Activated B cell treated with CpG ODN at 0.5 μM for 24 hours (primary cell): ENCODE results near the gene POLR2I. TPM values are rescaled to one million over a fixed set of nuclear protein-coding genes. Genes with fewer than 3 reads are reported as not detected.

Experiments
- ATAC-seq: fragments of 200-7000 bp; cut with Tn5 transposase; one replicate; pipeline ENCODE4 v1.10.0; 2021; ENCODE audit warnings: low read depth, mild to moderate bottlenecking, moderate library complexity
- CTCF ChIA-PET: fragments of 350-600 bp; sonication (Branson Sonifier 250); formaldehyde crosslinking; loops from one replicate; lab custom pipeline; 2021; ENCODE audit warnings: antibody characterized with exemption; lab: Charles Lee
- POLR2A ChIA-PET: fragments of 350-600 bp; sonication (Branson Sonifier 250); formaldehyde crosslinking; loops from one replicate; lab custom pipeline; 2021; ENCODE audit warnings: antibody characterized with exemption; lab: Charles Lee
- DNase-seq: peaks from one replicate; pipeline ENCODE4 v3.0.0; 2022
- H3K27ac Mint-ChIP-seq: one replicate; pipeline ENCODE4 v1.8.0; 2020; ENCODE audit warnings: mixed read lengths
- H3K27me3 Mint-ChIP-seq: one replicate; pipeline ENCODE4 v1.8.0; 2021; ENCODE audit warnings: mixed read lengths
- H3K36me3 Mint-ChIP-seq: one replicate; pipeline ENCODE4 v1.8.0; 2021; ENCODE audit warnings: low read depth, mixed read lengths
- H3K4me1 Mint-ChIP-seq: one replicate; pipeline ENCODE4 v1.8.0; 2021; ENCODE audit warnings: mixed read lengths
- H3K4me3 Mint-ChIP-seq: one replicate; pipeline ENCODE4 v1.8.0; 2020; ENCODE audit warnings: mild to moderate bottlenecking, mixed read lengths
- H3K9me3 Mint-ChIP-seq: one replicate; pipeline ENCODE4 v1.8.0; 2020; ENCODE audit warnings: mixed read lengths
- CTCF ChIP-seq: fragments of 200-600 bp; IDR thresholded peaks from one replicate; pipeline ENCODE4 v1.8.0; 2022; ENCODE audit warnings: antibody characterized with exemption, mild to moderate bottlenecking
- intact Hi-C: fragments of 100-400 bp; cut with micrococcal nuclease; formaldehyde crosslinking; loops from one replicate; pipeline ENCODE4 v1.15.1; 2024
- total RNA-seq: library from RNA; stranded (reverse); gene quantifications from 2 replicates; pipeline ENCODE4 v1.2.3, GENCODE V29; 2022

Gene POLR2I
- total RNA-seq, 1 donor from 2014 or later = 46.6 TPM

GRCh38 chr19:36141039-36141927 lies 26.6 kb upstream of the POLR2I start:
- peaks cover 16% of the 10 kb centered on the region for H3K4me1 Mint-ChIP-seq
- no peaks in the 10 kb centered on the region for H3K27me3 Mint-ChIP-seq
- peak overlapping the region; percentile 97 for H3K27ac Mint-ChIP-seq
- ChIA-PET CTCF (no interaction called here), POLR2A (interaction anchor here (0.7 to 3.6 kb wide), 6 partner anchors 12 to 1024 kb away, joined by 3 to 65 read pairs (median 10); partner anchors contain the start of genes POLR2I, TBCB, THAP8 and ZNF146)
- ATAC-seq (peak; percentile 78), DNase-seq (peak; percentile 84)
- peaks cover 46% of the 10 kb centered on the region for H3K36me3 Mint-ChIP-seq
- no peaks in the 10 kb centered on the region for H3K9me3 Mint-ChIP-seq
- intact Hi-C loops = loop anchor here (2.0 to 5.0 kb wide), 2 partner anchors 242 to 1464 kb away; partner anchors contain the start of genes SCGB2B2 and ZNF302
- peak overlapping the region; percentile 97 for H3K4me3 Mint-ChIP-seq
- no peak for TF ChIP-seq CTCF

DNA sequence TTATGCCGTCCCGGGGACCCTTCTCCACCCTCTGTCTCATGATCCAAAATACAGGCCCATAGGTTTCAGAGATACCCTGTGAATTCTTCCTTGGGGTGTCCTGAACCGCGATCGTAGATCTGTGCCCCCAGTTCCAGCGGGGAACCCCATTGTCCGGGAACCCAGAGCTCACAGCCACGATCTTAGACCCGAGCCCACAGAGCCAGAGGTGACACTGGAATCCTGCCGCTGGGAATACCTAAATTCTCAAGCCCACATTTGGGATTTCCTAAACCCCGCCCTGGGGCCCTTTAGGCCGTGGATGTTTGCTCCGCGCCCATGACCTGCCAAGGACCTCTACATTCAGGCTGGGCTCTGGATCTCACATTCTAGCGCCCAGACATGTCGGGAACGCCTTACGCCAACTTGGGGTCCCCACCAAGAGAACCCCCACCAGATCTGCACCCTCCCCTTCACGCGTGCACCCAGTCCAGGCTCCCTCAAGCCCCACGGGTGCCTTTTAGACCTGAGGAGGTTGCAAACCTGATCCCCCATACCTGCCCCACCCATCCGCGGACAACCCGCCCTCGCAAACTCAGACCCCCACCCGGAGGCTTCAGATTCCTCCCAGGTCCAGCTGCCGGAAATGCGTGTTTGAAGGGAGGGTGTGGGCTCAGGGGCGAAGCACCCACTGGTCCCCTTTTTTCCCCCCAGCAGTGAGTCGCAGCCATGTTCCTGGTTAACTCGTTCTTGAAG lies 25.8 kb upstream of the POLR2I start:
- H3K27me3 Mint-ChIP-seq = no peaks in the 10 kb centered on the region
- POLR2A ChIA-PET = interaction anchor here (0.7 to 3.6 kb wide), 8 partner anchors 11 to 1024 kb away, joined by 3 to 65 read pairs (median 6); partner anchors contain the start of genes POLR2I, TBCB, THAP8 and ZNF146
- CTCF ChIA-PET = interaction anchor here (1.2 kb wide), 2 partner anchors 13 to 28 kb away, joined by 3 to 12 read pairs; no protein-coding TSS in a partner anchor
- peak overlapping the region; percentile 97 for H3K4me3 Mint-ChIP-seq
- H3K36me3 Mint-ChIP-seq = peaks cover 38% of the 10 kb centered on the region
- ATAC-seq = peak; percentile 9
- DNase-seq = no peak
- intact Hi-C loops = loop anchor here (1.0 to 5.0 kb wide), 4 partner anchors 86 to 1463 kb away; partner anchors contain the start of genes ALKBH6, SCGB2B2, THAP8 and WDR62
- H3K4me1 Mint-ChIP-seq = peaks cover 16% of the 10 kb centered on the region
- no peaks in the 10 kb centered on the region for H3K9me3 Mint-ChIP-seq
- peak overlapping the region; percentile 97 for H3K27ac Mint-ChIP-seq
- no peak for TF ChIP-seq CTCF

- peak within 1 kb of the TSS; percentile 97 for H3K27ac Mint-ChIP-seq
- CTCF ChIA-PET = interaction anchor here (1.2 kb wide), 2 partner anchors 12 to 29 kb away, joined by 3 to 12 read pairs; no protein-coding TSS in a partner anchor
- TF ChIP-seq CTCF = no peak
- no peaks in the 10 kb centered on the region for H3K9me3 Mint-ChIP-seq
- POLR2A ChIA-PET = interaction anchor here (0.6 to 3.6 kb wide), 8 partner anchors 10 to 1640 kb away, joined by 3 to 65 read pairs (median 6); partner anchors contain the start of genes POLR2I, PSENEN, TBCB and THAP8
- intact Hi-C loops = loop anchor here (1.0 to 5.0 kb wide), 6 partner anchors 11 to 1462 kb away; partner anchors contain the start of genes ALKBH6, SCGB2B2, TBCB and THAP8
- peaks cover 34% of the 10 kb centered on the region for H3K36me3 Mint-ChIP-seq
- peaks cover 2% of the 10 kb centered on the region for H3K27me3 Mint-ChIP-seq
- ATAC-seq (peak; percentile 76), DNase-seq (peak; percentile 93)
- peak within 1 kb of the TSS; percentile 97 for H3K4me3 Mint-ChIP-seq
- H3K4me1 Mint-ChIP-seq = peaks cover 16% of the 10 kb centered on the region
Observed at GRCh38 chr19:36139473-36140303, 25.0 kb upstream of the POLR2I start, which contains the start of gene CAPNS1. Gene CAPNS1 (plus strand): TSS chr19:36140066. CDS start chr19:36141012, 946 bp downstream.

GRCh38 chr19:36139120-36139472 lies 24.4 kb upstream of the POLR2I start:
- peaks cover 31% of the 10 kb centered on the region for H3K36me3 Mint-ChIP-seq
- TF ChIP-seq CTCF = no peak
- H3K4me3 Mint-ChIP-seq = peak overlapping the region; percentile 97
- DNase-seq = no peak
- H3K27me3 Mint-ChIP-seq = peaks cover 2% of the 10 kb centered on the region
- H3K9me3 Mint-ChIP-seq = no peaks in the 10 kb centered on the region
- no peak for ATAC-seq
- peaks cover 16% of the 10 kb centered on the region for H3K4me1 Mint-ChIP-seq
- ChIA-PET POLR2A (interaction anchor here (0.6 to 3.6 kb wide), 9 partner anchors 10 to 1641 kb away, joined by 3 to 65 read pairs (median 4); partner anchors contain the start of genes POLR2I, PSENEN, TBCB and THAP8), CTCF (interaction anchor here (1.2 kb wide), 1 partner anchor 11 kb away, joined by 12 read pairs; no protein-coding TSS in a partner anchor)
- H3K27ac Mint-ChIP-seq = peak overlapping the region; percentile 97
- intact Hi-C loops = loop anchor here (1.0 kb wide), 2 partner anchors 11 to 24 kb away; partner anchors contain the start of gene TBCB
